Keratinocyte (primary cell): ENCODE measurements around the gene TMEM37. TPM values are rescaled to one million over a fixed set of nuclear protein-coding genes. Genes with fewer than 3 reads are reported as not detected.

Source experiments
- DNase-seq: peaks from one replicate; pipeline ENCODE4 v3.0.0-alpha.2; 2011; ENCODE audit warnings: low read depth, missing footprints, low spot score
- FAIRE-seq: peaks from 2 replicates; lab custom pipeline; 2011; peaks lifted over from hg19 to GRCh38; lab: Jason Lieb, UNC
- H2AFZ ChIP-seq: 2 replicates; pipeline ENCODE4 v1.6.0; 2012; ENCODE audit warnings: low read length, control low read depth, inconsistent platforms; ENCODE audit not compliant: control insufficient read depth
- H3K27ac ChIP-seq: 2 replicates; pipeline ENCODE4 v1.5.1; 2011; ENCODE audit warnings: low read length; ENCODE audit not compliant: control insufficient read depth, insufficient read depth
- H3K27me3 ChIP-seq: 3 replicates; pipeline ENCODE4 v1.6.0; 2011; ENCODE audit warnings: low read length; ENCODE audit not compliant: control insufficient read depth, insufficient read depth; ENCODE audit errors: extremely low read depth
- H3K36me3 ChIP-seq, 2 experiments: 2 replicates in 1 of 2; 3 replicates in 1 of 2; pipeline ENCODE4 v1.5.1; 2011; ENCODE audit warnings: low read length in 2 of 2, mild to moderate bottlenecking in 1 of 2; ENCODE audit not compliant: control insufficient read depth in 2 of 2, insufficient read depth in 2 of 2; ENCODE audit errors: extremely low read depth in 1 of 2
- H3K4me1 ChIP-seq: 3 replicates; pipeline ENCODE4 v1.5.1; 2011; ENCODE audit warnings: low read length; ENCODE audit not compliant: control insufficient read depth, insufficient read depth; ENCODE audit errors: extremely low read depth
- H3K4me2 ChIP-seq: 3 replicates; pipeline ENCODE4 v1.6.0; 2011; ENCODE audit warnings: low read depth, low read length; ENCODE audit not compliant: control insufficient read depth, insufficient read depth; ENCODE audit errors: extremely low read depth
- H3K4me3 ChIP-seq, 3 experiments: fragments of 200-600 bp in 1 of 3; sonication (generic) in 1 of 3; 2 replicates in 2 of 3; 3 replicates in 1 of 3; pipeline ENCODE4 v1.5.1; 2011 to 2016; ENCODE audit warnings: low read length in 3 of 3, mild to moderate bottlenecking in 3 of 3, control low read depth in 2 of 3, inconsistent platforms in 1 of 3, low read depth in 1 of 3, mixed read lengths in 1 of 3, mixed run types in 1 of 3, moderate library complexity in 1 of 3; ENCODE audit not compliant: control insufficient read depth in 2 of 3, insufficient read depth in 2 of 3; ENCODE audit errors: extremely low read depth in 1 of 3
- H3K79me2 ChIP-seq: 2 replicates; pipeline ENCODE4 v1.6.0; 2012; ENCODE audit warnings: low read length; ENCODE audit not compliant: control insufficient read depth, insufficient read depth
- H3K9ac ChIP-seq: 3 replicates; pipeline ENCODE4 v1.6.0; 2011; ENCODE audit warnings: low read length; ENCODE audit not compliant: control insufficient read depth, insufficient read depth; ENCODE audit errors: extremely low read depth
- H3K9me1 ChIP-seq: 3 replicates; pipeline ENCODE4 v1.6.0; 2011; ENCODE audit warnings: low read length; ENCODE audit not compliant: control insufficient read depth, insufficient read depth; ENCODE audit errors: extremely low read depth
- H3K9me3 ChIP-seq: 2 replicates; pipeline ENCODE4 v1.5.1; 2012; ENCODE audit warnings: low read depth, low read length; ENCODE audit not compliant: control insufficient read depth
- H4K20me1 ChIP-seq: 3 replicates; pipeline ENCODE4 v1.6.0; 2011; ENCODE audit warnings: low read length; ENCODE audit not compliant: control insufficient read depth, insufficient read depth; ENCODE audit errors: extremely low read depth
- CTCF ChIP-seq, 3 experiments: IDR thresholded peaks in 1 of 3; conservative IDR thresholded peaks in 1 of 3; optimal IDR thresholded peaks in 1 of 3; 2 replicates in 2 of 3; 3 replicates in 1 of 3; pipeline versions ENCODE3 to v1.5.1; 2011; ENCODE audit warnings: low read length in 3 of 3, mild to moderate bottlenecking in 3 of 3, moderate library complexity in 2 of 3, control low read depth in 1 of 3, inconsistent platforms in 1 of 3; ENCODE audit not compliant: insufficient read depth in 2 of 3; ENCODE audit errors: extremely low read depth in 1 of 3
- EZH2 ChIP-seq: IDR thresholded peaks from one replicate; pipeline ENCODE4 v1.6.1; 2012; ENCODE audit warnings: inconsistent platforms, mild to moderate bottlenecking, low read length, moderate library complexity
- dilution Hi-C: fragments of 300-500 bp; cut with MboI; formaldehyde crosslinking; loops from one replicate; pipeline ENCODE4 v1.7.0; 2020; ENCODE audit warnings: low sequenced_read_pairs; ENCODE audit not compliant: extremely low pct_ligation_motif_present
- polyA plus RNA-seq, 5 experiments: library from polyadenylated mRNA; depleted of rRNA in 3 of 5; stranded (reverse) in 3 of 5; stranded (forward) in 1 of 5; unstranded in 1 of 5; fragments of >200 nt; gene quantifications; 1 replicate in 1 of 5; 2 replicates in 3 of 5; 3 replicates in 1 of 5; pipeline versions ENCODE4 v1.2.1 to v1.2.3, GENCODE V29; 2011 to 2012; ENCODE audit warnings: missing spikeins in 2 of 5, low read depth in 1 of 5, low replicate concordance in 1 of 5

TMEM37 gene
- polyA plus RNA-seq, 1 donor (not counting 4 experiments of a cell fraction or from before 2014, with no cell fraction given): 0.18 TPM

GRCh38 chr2:119475225-119475856 is 43.7 kb downstream of the TMEM37 start:
- H4K20me1 ChIP-seq: no peaks in the 10 kb centered on the region
- dilution Hi-C loops: no loop called here
- TF ChIP-seq EZH2: no peak
- TF ChIP-seq CTCF (optimal IDR thresholded peaks at IDR 0.05 in 1 of 3, IDR thresholded peaks at IDR 0.05 in 1 of 3, conservative IDR thresholded peaks at IDR 0.05 in 1 of 3; ENCODE audit: extremely low read depth in 1 of 3, insufficient read depth in 2 of 3, low read length in 3 of 3): no peak
- H3K36me3 ChIP-seq: no peaks in the 10 kb centered on the region
- DNase-seq: no peak
- no peak for FAIRE-seq
- H3K27ac ChIP-seq: no peak overlapping the region
- no peaks in the 10 kb centered on the region for H3K9me3 ChIP-seq
- H3K4me1 ChIP-seq: no peaks in the 10 kb centered on the region
- H3K27me3 ChIP-seq: no peaks in the 10 kb centered on the region
- no peak overlapping the region for H3K9ac ChIP-seq
- no peaks in the 10 kb centered on the region for H3K9me1 ChIP-seq
- H3K4me3 ChIP-seq: no peak overlapping the region
- H3K4me2 ChIP-seq: no peak overlapping the region
- H3K79me2 ChIP-seq: no peaks in the 10 kb centered on the region
- no peak overlapping the region for H2AFZ ChIP-seq

GRCh38 chr2:119475857-119476244 is 44.2 kb downstream of the TMEM37 start:
- DNase-seq (no peak), FAIRE-seq (no peak)
- Histone ChIP-seq H3K4me1 (no peaks in the 10 kb centered on the region), H3K9ac (no peak overlapping the region), H3K4me3 (no peak overlapping the region), H3K36me3 (no peaks in the 10 kb centered on the region), H3K9me1 (no peaks in the 10 kb centered on the region), H2AFZ (no peak overlapping the region), H3K9me3 (no peaks in the 10 kb centered on the region), H3K4me2 (no peak overlapping the region), H3K27me3 (no peaks in the 10 kb centered on the region), H3K27ac (no peak overlapping the region), H3K79me2 (no peaks in the 10 kb centered on the region), H4K20me1 (no peaks in the 10 kb centered on the region)
- TF ChIP-seq CTCF (optimal IDR thresholded peaks at IDR 0.05 in 1 of 3, IDR thresholded peaks at IDR 0.05 in 1 of 3, conservative IDR thresholded peaks at IDR 0.05 in 1 of 3; ENCODE audit: extremely low read depth in 1 of 3, insufficient read depth in 2 of 3, low read length in 3 of 3): no peak
- no peak for TF ChIP-seq EZH2
- dilution Hi-C loops: no loop called here
